GM23338 (cell line): Measurements from ENCODE around the gene ATP23.

Source experiments
- CREB1 ChIP-seq: fragments of 250-450 bp; sonication (Bioruptor Pico); IDR thresholded peaks from 2 replicates; pipeline ENCODE4 v1.5.0; 2020; ENCODE audit warnings: low read depth, mild to moderate bottlenecking, moderate library complexity
- EZH2 ChIP-seq: fragments of 200-600 bp; sonication (generic); IDR thresholded peaks from one replicate; pipeline ENCODE4 v1.8.0; 2017; ENCODE audit warnings: antibody characterized with exemption, mild to moderate bottlenecking, low read depth; ENCODE audit not compliant: unreplicated experiment
- EZH2phosphoT487 ChIP-seq: fragments of 200-600 bp; sonication (generic); IDR thresholded peaks from one replicate; pipeline ENCODE4 v1.8.1; 2018; ENCODE audit warnings: antibody characterized with exemption; ENCODE audit not compliant: unreplicated experiment
- JUNB ChIP-seq: IDR thresholded peaks from one replicate; pipeline ENCODE4 v1.6.1; 2016; ENCODE audit warnings: antibody characterized with exemption; ENCODE audit not compliant: unreplicated experiment
- NANOG ChIP-seq: IDR thresholded peaks from 2 replicates; pipeline ENCODE4 v1.6.1; 2016; ENCODE audit warnings: antibody characterized with exemption, borderline replicate concordance
- POLR2AphosphoS5 ChIP-seq: IDR thresholded peaks from 2 replicates; pipeline ENCODE4 v1.6.1; 2016; ENCODE audit warnings: antibody characterized with exemption, low read depth
- STAT1 ChIP-seq: IDR thresholded peaks from one replicate; pipeline ENCODE4 v1.6.1; 2016; ENCODE audit warnings: antibody characterized with exemption; ENCODE audit not compliant: unreplicated experiment
- ZNF331 ChIP-seq: fragments of 250-450 bp; sonication (Bioruptor Pico); IDR thresholded peaks from 2 replicates; pipeline ENCODE4 v1.5.0; 2020; ENCODE audit warnings: low read depth, mild to moderate bottlenecking, moderate library complexity
- TF ChIP-seq, protein P1 (sequence below), 2 experiments: fragments of 200-600 bp in 1 of 2; sonication (generic) in 1 of 2; conservative IDR thresholded peaks; 2 replicates each; pipeline versions ENCODE4 v1.5.1 to v1.6.1; 2016 to 2017; ENCODE audit warnings: antibody characterized with exemption in 2 of 2, low read depth in 2 of 2, mild to moderate bottlenecking in 2 of 2, moderate library complexity in 1 of 2
- TF ChIP-seq, protein P2 (sequence below): IDR thresholded peaks from one replicate; pipeline ENCODE4 v1.6.1; 2018; ENCODE audit warnings: antibody characterized with exemption; ENCODE audit not compliant: unreplicated experiment
- TF ChIP-seq, protein P3 (sequence below): IDR thresholded peaks from 2 replicates; pipeline ENCODE4 v1.6.1; 2016; ENCODE audit warnings: antibody characterized with exemption

DNA sequence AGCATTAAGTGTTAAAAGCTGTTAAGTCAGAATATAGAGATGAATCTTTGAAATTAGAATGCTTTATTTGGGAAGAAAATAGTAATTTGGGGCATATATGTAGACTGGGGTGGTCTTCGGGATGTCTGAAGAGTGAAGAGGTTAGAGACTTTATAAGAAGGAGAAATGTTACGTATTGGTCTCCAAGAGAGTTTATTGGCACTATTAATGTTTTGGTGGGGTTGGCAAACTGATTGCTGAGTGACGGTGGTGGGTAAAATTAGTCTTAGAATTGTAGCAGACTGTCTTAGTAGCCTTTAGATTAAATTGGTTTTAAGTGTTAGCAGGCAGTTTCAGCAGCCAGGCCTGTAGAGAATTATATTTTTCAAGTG lies 4.9 kb upstream of the ATP23 start:
- no peak for TF ChIP-seq POLR2AphosphoS5
- TF ChIP-seq, protein P1, sequence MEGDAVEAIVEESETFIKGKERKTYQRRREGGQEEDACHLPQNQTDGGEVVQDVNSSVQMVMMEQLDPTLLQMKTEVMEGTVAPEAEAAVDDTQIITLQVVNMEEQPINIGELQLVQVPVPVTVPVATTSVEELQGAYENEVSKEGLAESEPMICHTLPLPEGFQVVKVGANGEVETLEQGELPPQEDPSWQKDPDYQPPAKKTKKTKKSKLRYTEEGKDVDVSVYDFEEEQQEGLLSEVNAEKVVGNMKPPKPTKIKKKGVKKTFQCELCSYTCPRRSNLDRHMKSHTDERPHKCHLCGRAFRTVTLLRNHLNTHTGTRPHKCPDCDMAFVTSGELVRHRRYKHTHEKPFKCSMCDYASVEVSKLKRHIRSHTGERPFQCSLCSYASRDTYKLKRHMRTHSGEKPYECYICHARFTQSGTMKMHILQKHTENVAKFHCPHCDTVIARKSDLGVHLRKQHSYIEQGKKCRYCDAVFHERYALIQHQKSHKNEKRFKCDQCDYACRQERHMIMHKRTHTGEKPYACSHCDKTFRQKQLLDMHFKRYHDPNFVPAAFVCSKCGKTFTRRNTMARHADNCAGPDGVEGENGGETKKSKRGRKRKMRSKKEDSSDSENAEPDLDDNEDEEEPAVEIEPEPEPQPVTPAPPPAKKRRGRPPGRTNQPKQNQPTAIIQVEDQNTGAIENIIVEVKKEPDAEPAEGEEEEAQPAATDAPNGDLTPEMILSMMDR (conservative IDR thresholded peaks at IDR 0.05; ENCODE audit: low read depth in 2 of 2): no peak
- no peak for TF ChIP-seq CREB1 (CRISPR knock-in tag)
- no peak for TF ChIP-seq EZH2phosphoT487
- TF ChIP-seq STAT1: no peak
- no peak for TF ChIP-seq EZH2
- TF ChIP-seq, protein P2, sequence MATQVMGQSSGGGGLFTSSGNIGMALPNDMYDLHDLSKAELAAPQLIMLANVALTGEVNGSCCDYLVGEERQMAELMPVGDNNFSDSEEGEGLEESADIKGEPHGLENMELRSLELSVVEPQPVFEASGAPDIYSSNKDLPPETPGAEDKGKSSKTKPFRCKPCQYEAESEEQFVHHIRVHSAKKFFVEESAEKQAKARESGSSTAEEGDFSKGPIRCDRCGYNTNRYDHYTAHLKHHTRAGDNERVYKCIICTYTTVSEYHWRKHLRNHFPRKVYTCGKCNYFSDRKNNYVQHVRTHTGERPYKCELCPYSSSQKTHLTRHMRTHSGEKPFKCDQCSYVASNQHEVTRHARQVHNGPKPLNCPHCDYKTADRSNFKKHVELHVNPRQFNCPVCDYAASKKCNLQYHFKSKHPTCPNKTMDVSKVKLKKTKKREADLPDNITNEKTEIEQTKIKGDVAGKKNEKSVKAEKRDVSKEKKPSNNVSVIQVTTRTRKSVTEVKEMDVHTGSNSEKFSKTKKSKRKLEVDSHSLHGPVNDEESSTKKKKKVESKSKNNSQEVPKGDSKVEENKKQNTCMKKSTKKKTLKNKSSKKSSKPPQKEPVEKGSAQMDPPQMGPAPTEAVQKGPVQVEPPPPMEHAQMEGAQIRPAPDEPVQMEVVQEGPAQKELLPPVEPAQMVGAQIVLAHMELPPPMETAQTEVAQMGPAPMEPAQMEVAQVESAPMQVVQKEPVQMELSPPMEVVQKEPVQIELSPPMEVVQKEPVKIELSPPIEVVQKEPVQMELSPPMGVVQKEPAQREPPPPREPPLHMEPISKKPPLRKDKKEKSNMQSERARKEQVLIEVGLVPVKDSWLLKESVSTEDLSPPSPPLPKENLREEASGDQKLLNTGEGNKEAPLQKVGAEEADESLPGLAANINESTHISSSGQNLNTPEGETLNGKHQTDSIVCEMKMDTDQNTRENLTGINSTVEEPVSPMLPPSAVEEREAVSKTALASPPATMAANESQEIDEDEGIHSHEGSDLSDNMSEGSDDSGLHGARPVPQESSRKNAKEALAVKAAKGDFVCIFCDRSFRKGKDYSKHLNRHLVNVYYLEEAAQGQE: no peak
- TF ChIP-seq, protein P3, sequence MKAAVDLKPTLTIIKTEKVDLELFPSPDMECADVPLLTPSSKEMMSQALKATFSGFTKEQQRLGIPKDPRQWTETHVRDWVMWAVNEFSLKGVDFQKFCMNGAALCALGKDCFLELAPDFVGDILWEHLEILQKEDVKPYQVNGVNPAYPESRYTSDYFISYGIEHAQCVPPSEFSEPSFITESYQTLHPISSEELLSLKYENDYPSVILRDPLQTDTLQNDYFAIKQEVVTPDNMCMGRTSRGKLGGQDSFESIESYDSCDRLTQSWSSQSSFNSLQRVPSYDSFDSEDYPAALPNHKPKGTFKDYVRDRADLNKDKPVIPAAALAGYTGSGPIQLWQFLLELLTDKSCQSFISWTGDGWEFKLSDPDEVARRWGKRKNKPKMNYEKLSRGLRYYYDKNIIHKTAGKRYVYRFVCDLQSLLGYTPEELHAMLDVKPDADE: no peak
- no peak for TF ChIP-seq ZNF331
- TF ChIP-seq NANOG: no peak
- TF ChIP-seq JUNB: no peak
